ENCODE results near the gene TM9SF4.

Gene TM9SF4

GRCh38 chr20:32153771-32154170 lies 44.3 kb downstream of the TM9SF4 start:
- TF ChIP-seq POLR2AphosphoS5 (IDR thresholded peaks at IDR 0.05; ENCODE audit: low read depth, low read length) = no peak
- TF ChIP-seq REST (IDR thresholded peaks at IDR 0.05; ENCODE audit: insufficient read depth in 1 of 2, low read depth in 2 of 2, low read length in 2 of 2) = no peak
- no peak for TF ChIP-seq FOXP2 (optimal IDR thresholded peaks at IDR 0.05; ENCODE audit: borderline replicate concordance, extremely low read depth, extremely low read length, insufficient read depth)
- no peak for TF ChIP-seq SIN3A (IDR thresholded peaks at IDR 0.05; ENCODE audit: borderline replicate concordance, insufficient read depth, low read length)
- TF ChIP-seq TAF1 (IDR thresholded peaks at IDR 0.05; ENCODE audit: borderline replicate concordance, insufficient read depth, low read length) = no peak

DNA sequence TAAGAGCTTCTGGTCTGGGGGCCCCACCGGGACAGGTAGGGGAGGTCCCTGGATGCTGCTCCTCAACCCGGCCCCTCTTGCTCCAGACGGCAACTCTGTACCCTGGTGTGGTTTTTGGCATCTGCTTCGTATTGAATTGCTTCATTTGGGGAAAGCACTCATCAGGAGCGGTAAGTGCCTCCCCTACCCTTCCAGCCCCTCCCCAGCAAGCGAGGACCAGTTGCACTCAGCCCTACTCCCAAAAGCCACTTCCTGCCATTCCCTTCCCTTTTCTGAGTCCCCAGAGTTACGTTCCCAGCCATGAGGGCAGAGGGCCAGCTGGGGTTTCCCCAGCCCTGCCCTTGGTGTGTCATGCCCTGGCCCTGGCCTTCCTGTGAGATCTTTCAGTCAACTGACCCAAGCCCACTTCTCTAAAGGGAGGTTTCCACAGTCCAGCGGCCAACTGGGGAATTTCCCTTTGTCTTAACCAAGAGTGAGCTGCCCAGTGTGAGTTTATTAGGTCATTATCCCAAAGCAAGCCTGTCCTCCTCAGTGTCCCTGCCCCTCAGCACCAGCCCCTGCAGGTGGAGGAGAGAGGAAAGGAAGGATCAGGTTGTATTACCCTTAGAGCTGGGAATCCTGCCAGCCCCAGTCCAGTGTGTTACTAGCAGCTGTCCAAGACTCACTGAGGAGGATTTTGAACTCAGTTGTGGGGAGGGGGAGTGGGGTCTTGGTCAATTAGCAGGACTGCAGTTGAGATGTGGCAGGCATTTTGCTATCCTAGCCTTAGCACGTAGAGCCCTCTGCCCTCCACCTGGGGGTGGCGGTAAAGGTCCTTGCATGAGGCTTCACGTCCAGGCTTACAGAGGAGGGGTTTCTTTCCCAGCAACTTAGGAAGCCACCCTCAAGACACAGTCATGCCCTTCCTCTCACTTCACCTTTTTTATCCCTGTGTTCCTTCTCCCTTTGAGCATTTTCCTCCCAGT lies 45.8 kb downstream of the TM9SF4 start:
- TF ChIP-seq POLR2AphosphoS5 (IDR thresholded peaks at IDR 0.05; ENCODE audit: low read depth, low read length) (0 out of 2 replicates have a peak, but pooled peaks have one; percentile 21), TAF1 (IDR thresholded peaks at IDR 0.05; ENCODE audit: borderline replicate concordance, insufficient read depth, low read length) (no peak)

- TF ChIP-seq TAF1 (IDR thresholded peaks at IDR 0.05; ENCODE audit: borderline replicate concordance, insufficient read depth, low read length) (no peak), POLR2AphosphoS5 (IDR thresholded peaks at IDR 0.05; ENCODE audit: low read depth, low read length) (no peak), SIN3A (IDR thresholded peaks at IDR 0.05; ENCODE audit: borderline replicate concordance, insufficient read depth, low read length) (no peak), FOXP2 (optimal IDR thresholded peaks at IDR 0.05; ENCODE audit: borderline replicate concordance, extremely low read depth, extremely low read length, insufficient read depth) (no peak), REST (IDR thresholded peaks at IDR 0.05; ENCODE audit: insufficient read depth in 1 of 2, low read depth in 2 of 2, low read length in 2 of 2) (no peak)
These were observed 48.1 kb downstream of the TM9SF4 start for GRCh38 chr20:32157611-32158010.

GRCh38 chr20:32158351-32158750 lies 48.8 kb downstream of the TM9SF4 start:
- TF ChIP-seq SIN3A (IDR thresholded peaks at IDR 0.05; ENCODE audit: borderline replicate concordance, insufficient read depth, low read length) = no peak

DNA sequence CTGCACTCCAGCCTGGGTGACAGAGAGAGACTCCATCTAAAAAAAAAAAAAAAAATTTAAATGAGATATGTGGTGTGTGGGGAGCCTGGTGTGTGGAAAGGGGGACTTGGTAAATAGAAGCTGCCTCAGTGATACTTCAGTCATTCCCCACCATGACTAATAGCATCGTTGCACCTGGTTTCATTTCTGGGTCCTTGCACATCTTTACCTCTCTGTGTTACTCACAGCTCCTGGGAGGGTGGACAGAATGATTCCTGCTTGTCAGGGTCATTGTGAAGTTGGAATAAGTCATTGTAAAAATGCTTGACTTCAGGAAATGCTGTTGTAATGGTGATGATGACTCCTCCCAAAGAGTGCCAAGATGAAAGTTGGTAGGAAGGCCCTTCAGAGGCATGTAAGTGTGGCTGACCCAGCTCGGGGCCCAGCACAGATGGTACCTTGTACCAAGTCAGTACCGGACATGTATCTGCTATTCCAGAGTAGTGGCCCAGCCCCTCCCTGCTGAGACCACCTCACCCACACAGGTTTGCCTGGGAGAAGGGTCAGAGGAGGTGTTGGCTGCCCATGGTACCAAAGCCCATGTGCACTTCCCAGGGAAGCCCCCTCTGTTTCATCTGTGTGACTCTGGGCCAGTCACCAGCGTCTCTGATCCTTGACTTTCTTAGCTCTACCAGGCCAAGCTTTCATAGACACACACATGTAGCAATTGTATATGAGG lies 49.6 kb downstream of the TM9SF4 start:
- TF ChIP-seq FOXP2 (optimal IDR thresholded peaks at IDR 0.05; ENCODE audit: borderline replicate concordance, extremely low read depth, extremely low read length, insufficient read depth) = no peak
- TF ChIP-seq TAF1 (IDR thresholded peaks at IDR 0.05; ENCODE audit: borderline replicate concordance, insufficient read depth, low read length) = no peak
- TF ChIP-seq POLR2AphosphoS5 (IDR thresholded peaks at IDR 0.05; ENCODE audit: low read depth, low read length) = no peak
- no peak for TF ChIP-seq REST (IDR thresholded peaks at IDR 0.05; ENCODE audit: insufficient read depth in 1 of 2, low read depth in 2 of 2, low read length in 2 of 2)
- TF ChIP-seq SIN3A (IDR thresholded peaks at IDR 0.05; ENCODE audit: borderline replicate concordance, insufficient read depth, low read length) = no peak

GRCh38 chr20:32159766-32160221 lies 50.3 kb downstream of the TM9SF4 start:
- TF ChIP-seq SIN3A (IDR thresholded peaks at IDR 0.05; ENCODE audit: borderline replicate concordance, insufficient read depth, low read length) = no peak
- no peak for TF ChIP-seq FOXP2 (optimal IDR thresholded peaks at IDR 0.05; ENCODE audit: borderline replicate concordance, extremely low read depth, extremely low read length, insufficient read depth)
- no peak for TF ChIP-seq TAF1 (IDR thresholded peaks at IDR 0.05; ENCODE audit: borderline replicate concordance, insufficient read depth, low read length)
- TF ChIP-seq REST (IDR thresholded peaks at IDR 0.05; ENCODE audit: insufficient read depth in 1 of 2, low read depth in 2 of 2, low read length in 2 of 2) = no peak
- TF ChIP-seq POLR2AphosphoS5 (IDR thresholded peaks at IDR 0.05; ENCODE audit: low read depth, low read length) = no peak

All from PFSK-1 (cell line).